Measurements from ENCODE around the gene CRTC1. TPM values are rescaled to one million over a fixed set of nuclear protein-coding genes. Genes with fewer than 3 reads are reported as not detected.

Gene CRTC1
- total RNA-seq, 1 donor from 2014 or later: 10.3 TPM

DNA sequence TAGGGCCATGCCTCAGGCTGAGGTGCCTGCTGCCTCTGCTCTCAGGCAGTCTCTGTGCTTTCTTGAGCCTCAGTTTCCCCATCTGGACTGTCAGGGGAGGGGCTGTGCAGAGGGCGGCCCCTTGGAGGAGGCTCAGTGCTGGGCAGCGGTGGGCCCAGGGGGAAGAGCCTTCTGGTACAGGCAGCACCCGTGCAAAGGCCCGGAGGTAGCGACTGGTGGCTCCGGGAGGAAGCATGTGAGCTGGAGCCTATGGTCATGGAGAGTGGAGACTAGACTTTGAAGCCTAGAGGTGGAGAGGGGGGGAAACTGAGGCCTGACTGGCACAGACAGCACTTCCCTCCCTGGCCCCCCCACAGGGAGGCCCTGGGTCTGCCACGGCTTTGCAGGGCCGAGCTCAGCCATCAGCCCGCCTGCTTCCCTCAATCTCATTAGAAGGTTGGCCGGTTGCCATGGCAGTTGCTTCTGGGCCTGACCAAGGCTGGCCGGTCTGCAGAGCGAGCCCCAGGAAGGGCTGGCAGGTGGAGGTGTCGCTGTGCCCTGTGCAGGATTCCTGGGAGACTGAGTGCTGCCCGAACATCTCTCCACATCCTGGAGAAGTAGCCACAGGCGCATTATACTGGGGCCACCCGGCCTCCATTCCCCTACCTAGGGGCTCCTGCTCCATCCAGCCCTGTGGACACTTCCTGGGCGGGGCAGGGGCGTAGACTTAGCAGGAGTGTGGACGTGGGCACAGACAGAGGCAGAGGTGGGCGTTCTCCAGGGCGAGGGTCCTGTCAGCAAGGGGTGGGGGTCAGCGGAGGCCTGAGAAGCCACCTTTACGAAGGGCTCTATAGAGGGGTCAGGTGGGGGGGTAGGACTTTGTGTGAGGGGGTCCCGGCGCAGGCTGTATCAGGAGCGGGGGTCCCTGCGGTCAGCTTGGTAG, 53.2 kb downstream of the CRTC1 start:
- ATAC-seq (no peak), DNase-seq (ENCODE audit: missing footprints) (no peak)
- intact Hi-C loops (cut with DNase I): no loop called here

DNA sequence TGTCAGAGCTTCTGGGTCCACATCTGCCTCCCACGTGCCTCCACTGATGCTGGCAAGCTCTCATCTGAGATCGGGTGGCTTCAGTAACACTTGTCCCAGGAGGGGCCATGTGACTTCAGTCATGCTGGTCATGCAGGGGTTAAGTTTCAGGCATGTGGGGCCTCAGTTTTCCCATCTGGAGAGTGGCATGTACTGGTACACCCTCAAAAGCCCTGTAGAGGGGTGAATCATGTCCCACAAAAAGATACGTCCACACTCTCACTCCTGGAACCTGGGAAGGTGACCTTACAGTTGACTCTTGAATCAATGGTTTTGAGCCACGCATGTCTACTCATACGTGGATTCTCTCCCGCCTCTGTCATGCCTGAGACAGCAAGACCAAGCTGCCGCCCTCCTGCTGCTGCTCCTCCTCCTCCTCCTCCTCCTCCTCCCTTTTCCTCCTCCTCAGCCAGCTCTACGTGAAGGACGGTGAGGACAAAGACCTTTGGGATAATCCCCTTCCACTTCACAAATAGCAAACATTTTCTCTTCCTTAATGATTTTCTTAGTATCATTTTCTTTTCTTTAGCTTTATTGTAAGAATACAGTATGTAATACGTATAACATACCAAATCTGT, 54.0 kb downstream of the CRTC1 start:
- intact Hi-C loops (cut with DNase I): no loop called here
- ATAC-seq: no peak
- DNase-seq (ENCODE audit: missing footprints): no peak

DNA sequence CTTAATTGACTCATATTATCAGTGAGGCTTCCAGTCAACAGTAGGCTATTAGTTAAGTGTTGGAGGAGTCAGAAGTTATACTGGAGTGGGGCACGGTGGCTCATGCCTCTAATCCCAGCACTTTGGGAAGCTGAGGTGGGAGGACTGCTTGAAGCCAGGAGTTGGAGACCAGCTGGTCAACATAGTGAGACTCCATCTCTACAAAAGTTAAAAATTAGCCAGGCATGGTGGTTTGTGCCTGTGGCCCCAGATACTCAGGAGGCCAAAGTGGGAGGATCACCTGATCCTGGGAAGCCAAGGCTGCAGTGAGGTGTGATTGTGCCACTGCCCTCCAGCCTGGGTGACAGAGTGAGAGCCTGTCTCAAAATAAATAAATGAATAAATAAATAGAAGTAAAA, 54.5 kb downstream of the CRTC1 start:
- intact Hi-C loops (cut with DNase I): no loop called here
- DNase-seq (ENCODE audit: missing footprints) (no peak), ATAC-seq (no peak)

DNA sequence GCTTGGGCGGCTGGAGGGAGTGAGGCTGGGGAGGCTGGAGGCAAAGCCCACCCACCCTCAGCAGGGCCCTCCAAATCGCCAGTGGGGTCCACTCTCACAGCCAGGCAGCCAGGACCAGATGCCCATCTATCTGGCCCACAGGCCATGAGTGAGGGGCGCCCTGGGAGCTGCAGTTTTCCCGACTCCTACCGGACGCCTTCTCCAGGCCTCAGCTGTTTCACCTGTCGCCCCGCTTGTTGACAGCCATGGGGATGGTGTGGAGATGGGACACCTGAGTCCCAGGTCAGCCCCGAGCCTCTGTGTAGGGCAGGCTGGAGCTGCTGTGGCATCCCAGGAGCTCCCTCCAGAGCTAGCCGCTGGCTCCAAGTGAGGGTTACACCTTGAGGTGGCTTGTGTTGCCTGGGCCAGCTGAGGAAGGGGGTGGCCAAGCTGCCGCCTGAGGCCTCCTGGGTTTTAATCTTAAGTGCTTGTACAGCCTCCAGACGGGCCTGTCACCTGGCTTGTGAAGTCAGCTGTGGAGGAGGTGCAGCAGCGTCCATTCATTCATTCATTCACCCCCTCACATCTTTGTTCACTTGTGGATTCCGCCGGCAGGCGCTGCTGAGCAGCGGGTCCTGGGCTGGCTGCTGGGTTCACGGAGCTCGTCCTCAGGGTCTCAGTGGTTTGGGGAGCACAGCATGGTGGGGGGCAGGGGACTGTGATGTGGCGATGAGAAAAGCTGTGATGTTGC, 55.6 kb downstream of the CRTC1 start:
- intact Hi-C loops (cut with DNase I): no loop called here
- ATAC-seq: no peak
- DNase-seq (ENCODE audit: missing footprints): no peak

GRCh38 chr19:18741124-18742121, 57.9 kb downstream of the CRTC1 start:
- ATAC-seq (no peak), DNase-seq (ENCODE audit: missing footprints) (peak; percentile 64)
- intact Hi-C loops (cut with DNase I): no loop called here

GRCh38 chr19:18742324-18742723, 58.8 kb downstream of the CRTC1 start:
- DNase-seq (ENCODE audit: missing footprints): peak; percentile 16
- no peak for ATAC-seq
- intact Hi-C loops (cut with DNase I): no loop called here

GRCh38 chr19:18742838-18743783, 59.6 kb downstream of the CRTC1 start:
- peak; percentile 81 for ATAC-seq
- intact Hi-C loops (cut with DNase I): no loop called here
- DNase-seq (ENCODE audit: missing footprints): peak; percentile 86

DNA sequence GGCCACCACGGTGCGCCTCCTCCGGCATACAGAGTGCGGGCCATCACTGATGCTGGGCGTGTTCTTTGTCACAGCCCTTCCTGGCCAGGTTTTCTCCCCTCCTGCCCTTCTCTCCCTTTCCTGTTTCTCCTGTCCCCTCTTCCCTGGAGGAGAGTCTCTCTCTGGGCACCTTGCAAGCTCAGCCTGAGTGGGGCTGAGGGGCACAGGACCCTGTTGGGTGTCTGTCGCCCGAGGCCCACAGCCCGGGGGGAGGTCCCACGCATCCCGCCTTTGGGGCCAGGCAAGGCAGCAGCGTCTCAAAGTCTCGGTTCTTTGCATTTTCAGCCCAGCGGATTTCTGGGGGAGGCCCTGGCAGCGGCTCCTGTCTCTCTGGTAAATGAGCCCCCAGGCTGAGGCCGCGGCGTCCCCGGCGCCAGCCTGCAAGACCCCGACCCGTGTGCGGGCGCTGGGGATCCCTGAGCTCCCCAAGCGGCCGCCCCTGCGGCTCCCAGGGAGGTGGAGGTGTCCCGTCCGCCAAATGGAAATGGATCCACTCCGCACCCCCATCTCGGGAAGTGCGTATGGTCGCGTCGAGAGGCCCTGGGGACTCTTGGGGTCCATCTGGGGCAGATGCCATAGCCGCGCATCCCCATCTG, 60.4 kb downstream of the CRTC1 start:
- intact Hi-C loops (cut with DNase I): no loop called here
- ATAC-seq (no peak), DNase-seq (ENCODE audit: missing footprints) (peak; percentile 28)

- DNase-seq (ENCODE audit: missing footprints): peak; percentile 64
- ATAC-seq: no peak
- intact Hi-C loops (cut with DNase I): no loop called here
Measured at GRCh38 chr19:18745012-18745735, 61.7 kb downstream of the CRTC1 start.

GRCh38 chr19:18745931-18746330, 62.5 kb downstream of the CRTC1 start:
- DNase-seq (ENCODE audit: missing footprints) (peak; percentile 32), ATAC-seq (no peak)

DNA sequence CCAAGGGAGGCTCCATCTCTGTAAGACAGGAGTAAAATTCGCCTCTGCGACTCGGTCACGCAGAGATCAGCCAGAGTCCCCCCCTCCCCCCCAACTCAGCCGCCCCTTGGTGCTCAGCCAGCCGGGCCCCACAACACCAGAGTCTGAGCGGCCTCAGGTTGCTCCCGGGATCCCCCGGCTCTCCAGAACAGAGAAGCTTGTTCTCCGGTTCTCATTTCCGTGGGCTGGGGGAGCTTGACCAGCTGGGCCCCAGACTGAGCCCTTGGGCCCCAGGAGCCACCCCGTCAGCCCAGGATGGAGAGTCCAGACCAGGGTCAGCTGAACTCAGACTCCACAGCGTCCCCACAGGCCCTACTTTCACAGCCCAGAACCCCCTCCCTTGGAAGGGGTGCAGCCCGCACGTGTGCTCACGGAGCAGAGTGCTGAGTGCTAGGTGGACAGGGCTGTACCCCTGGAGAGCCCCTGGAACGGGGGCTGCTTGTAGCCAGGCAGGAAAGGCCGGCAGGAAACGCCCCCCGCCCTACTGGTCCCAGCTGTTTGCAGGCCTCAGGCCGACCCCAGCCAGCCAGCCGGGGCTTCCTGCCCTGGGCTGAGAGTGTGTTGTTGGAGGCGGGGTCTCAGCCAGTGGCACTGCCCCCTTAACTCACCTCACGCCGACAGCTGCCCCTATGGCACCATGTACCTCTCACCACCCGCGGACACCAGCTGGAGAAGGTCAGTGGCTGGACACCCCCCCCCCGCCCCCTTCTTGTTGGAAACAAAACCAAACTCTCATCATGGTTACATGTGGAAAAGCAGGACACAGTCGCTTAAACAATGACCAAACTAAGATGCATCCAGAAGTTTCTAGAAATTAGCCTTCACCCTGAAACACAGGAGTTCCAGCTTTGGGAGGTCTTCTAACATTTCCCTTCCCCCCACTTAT, 63.2 kb downstream of the CRTC1 start:
- DNase-seq (ENCODE audit: missing footprints) (peak; percentile 48), ATAC-seq (no peak)
- intact Hi-C loops (cut with DNase I): no loop called here

More at GRCh38 chr19:18745931-18746330, 62.5 kb downstream of the CRTC1 start:
- intact Hi-C loops (cut with DNase I): no loop called here

DNA sequence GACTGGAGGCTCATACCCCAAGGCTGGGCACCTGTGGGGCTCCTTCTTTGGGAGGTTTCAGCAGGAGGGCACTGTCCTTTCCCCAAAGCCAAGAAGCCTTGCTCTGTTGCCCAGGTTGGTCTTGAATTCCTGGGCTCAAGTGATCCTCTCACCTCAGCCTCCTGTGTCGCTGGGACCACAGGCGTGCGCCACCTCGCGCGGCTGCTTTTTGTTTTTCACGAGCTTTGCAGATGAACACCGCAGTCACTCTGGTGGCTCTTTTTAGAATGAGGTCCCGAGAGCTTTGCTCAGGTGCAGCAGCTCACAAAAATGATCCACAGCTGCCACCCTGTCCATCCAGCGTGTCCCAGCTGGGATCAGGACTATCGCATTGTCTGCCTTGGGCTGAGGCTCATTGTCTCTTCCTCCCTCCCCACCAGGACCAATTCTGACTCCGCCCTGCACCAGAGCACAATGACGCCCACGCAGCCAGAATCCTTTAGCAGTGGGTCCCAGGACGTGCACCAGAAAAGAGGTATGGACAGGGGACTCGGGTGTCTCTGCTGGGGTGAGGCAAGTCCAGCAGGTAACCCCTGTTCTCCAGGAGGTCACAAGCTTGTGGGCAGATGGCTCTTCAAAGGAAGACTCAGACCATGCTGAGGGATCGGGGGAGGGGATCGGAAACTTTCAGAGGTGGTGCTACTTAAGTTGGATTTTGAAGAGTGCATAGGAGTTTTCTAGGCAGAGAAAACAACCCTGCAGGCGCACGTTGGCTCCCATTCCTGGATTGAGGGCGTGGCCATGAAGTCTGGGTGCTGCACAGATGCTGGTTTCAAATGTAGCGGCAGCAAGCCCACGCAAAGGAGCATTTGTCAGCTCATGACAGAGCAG, 66.1 kb downstream of the CRTC1 start:
- intact Hi-C loops (cut with DNase I): no loop called here
- no peak for DNase-seq (ENCODE audit: missing footprints)

DNA sequence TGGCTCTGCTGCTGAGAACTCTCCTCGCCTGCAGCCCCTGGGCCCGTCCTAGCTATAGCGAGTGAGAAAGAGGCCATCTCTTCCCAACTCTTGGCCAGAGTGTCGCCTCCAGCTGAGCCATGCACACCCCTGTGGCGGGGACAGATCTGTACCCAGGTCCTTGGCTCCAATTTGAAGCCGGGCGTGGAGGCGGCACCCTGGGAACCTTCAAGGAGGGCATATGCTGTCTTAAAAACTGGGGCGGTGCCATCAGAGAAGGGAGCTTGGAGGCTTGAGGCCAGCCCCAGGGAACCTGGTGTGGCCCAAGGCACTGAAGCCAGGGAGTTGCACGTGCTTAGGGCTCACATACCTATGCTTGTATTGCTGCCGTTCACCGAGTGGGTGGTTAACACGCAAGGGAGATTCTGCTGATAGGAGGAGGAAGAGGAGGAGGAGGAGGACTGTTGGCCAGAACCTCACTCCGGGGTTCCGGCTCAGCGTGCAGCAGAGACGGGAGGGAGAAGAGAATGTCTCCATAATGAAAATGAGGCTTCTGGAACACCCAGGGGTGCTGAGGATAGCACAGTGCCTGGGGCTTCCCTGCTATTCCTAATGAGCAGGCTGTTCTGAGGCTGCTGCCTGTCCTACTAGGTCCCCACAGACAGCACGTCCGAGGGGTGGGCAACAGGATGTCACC, 67.0 kb downstream of the CRTC1 start:
- intact Hi-C loops (cut with DNase I): no loop called here
- ATAC-seq (no peak), DNase-seq (ENCODE audit: missing footprints) (no peak)

More for the DNA sequence above, 66.1 kb downstream of the CRTC1 start:
- ATAC-seq: no peak

DNA sequence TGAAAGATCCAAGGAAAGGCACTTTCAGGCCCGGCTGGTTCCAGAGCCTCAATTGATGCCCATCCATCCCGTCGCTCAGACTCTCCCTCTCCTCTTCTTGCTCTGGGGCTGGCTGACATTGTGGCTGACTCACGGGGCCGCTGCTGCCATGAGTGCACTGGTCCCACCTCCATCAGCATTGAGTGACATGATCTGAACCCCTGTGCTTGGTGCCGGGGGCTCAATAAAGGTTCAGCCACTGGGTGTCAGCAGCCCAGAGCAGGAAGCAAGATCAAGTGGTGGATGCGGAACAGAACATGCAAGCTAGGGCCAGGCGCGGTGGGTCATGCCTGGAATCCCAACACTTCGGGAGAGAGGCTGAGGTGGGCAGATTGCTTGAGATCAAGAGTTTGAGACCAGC, 68.1 kb downstream of the CRTC1 start:
- DNase-seq (ENCODE audit: missing footprints) (no peak), ATAC-seq (no peak)
- intact Hi-C loops (cut with DNase I): no loop called here

Data from Right ventricle myocardium inferior (tissue), 1 donor.